T-helper 1 cell treated with Interleukin-12 subunit alpha and Interleukin-12 subunit beta and Interleukin-4 antibody, amounts not matched to agents 30 ng/mL and 1 ng/mL, for 36 hours (primary cell): Measurements from ENCODE around the gene RAB40B. TPM values are rescaled to one million over a fixed set of nuclear protein-coding genes. Genes with fewer than 3 reads are reported as not detected.

ENCODE experiments used
- intact Hi-C: fragments of 100-400 bp; cut with micrococcal nuclease; formaldehyde crosslinking; loops from one replicate; pipeline ENCODE4 v1.15.1; 2024
- total RNA-seq: library from RNA; stranded (reverse); gene quantifications from 2 replicates; pipeline ENCODE4 v1.2.3, GENCODE V29; 2022

The RAB40B gene
- total RNA-seq, 1 donor from 2014 or later: 2.0 TPM

DNA sequence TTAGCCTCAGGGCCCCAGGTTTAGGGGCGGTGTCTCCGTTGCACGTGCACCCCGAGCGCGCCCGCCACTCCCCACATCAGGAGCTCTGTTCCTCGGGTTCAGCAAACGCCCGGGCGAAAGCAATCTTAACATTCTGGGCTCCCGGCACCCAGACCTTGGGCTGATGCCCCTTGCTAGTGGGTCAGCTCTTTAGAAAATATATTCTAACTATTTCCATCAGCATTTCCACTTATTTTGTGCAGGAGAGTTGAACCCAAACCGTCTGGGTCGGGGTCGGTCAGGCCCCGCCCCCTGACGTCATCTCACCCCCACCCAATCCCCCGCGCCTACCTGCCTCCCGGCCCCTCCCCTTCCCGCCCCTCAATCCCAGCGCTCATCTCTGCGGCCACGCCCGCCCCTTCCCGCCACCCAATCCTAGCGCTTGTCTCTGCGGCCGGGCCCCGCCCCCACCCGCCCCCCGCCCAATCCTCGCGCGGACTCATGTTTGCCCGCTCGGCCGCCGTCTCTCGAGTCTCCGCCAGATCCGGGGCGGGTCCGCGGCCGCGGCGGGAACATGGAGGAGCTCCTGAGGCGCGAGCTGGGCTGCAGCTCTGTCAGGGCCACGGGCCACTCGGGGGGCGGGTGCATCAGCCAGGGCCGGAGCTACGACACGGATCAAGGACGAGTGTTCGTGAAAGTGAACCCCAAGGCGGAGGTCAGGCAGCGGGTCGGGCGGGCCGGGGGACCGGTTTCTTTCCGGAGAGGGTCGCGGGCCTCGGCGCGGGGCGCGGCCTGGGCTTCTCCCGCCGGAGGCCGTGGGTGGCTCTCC, 17.9 kb upstream of the RAB40B start, which contains the start of gene FN3KRP:
TSS of gene FN3KRP (plus strand) at position 504 of the 808 bp plus-strand sequence. CDS start at position 554, 50 bp downstream.
- intact Hi-C loops: loop anchor here (1.0 to 5.0 kb wide), 6 partner anchors 18 to 693 kb away; partner anchors contain the start of genes FN3K, LRRC45, RAB40B and WDR45B

DNA sequence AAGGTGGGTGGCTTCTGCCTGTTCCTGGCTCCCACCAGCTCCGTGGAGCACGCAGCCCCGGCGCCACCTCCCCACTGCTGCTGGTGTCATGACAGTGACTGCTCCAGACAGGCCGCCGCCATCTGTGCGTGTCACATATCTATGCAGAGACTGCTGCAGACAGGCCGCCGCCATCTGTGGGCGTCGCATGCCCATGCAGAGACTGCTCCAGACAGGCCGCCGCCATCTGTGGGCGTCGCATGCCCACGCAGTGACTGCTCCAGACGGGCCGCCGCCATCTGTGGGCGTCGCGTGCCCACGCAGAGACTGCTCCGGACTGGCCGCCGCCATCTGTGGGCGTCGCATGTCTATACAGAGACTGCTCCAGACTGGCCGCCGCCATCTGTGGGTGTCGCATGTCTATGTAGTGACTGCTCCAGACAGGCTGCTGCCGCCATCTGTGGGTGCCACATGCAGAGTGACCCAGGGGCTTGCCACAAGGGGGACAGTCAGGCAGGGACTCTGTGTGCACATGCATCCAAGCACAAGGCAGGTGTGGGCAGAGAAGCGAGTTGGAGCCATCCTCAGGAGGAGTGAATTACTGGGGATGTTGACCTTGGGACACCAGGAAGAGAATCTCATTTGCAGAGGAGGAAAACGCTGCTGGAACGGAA, 14.7 kb upstream of the RAB40B start:
- intact Hi-C loops: no loop called here

- intact Hi-C loops: no loop called here
These were observed 12.2 kb upstream of the RAB40B start for GRCh38 chr17:82710499-82711232.

GRCh38 chr17:82709676-82710498, 11.4 kb upstream of the RAB40B start:
- intact Hi-C loops: no loop called here

DNA sequence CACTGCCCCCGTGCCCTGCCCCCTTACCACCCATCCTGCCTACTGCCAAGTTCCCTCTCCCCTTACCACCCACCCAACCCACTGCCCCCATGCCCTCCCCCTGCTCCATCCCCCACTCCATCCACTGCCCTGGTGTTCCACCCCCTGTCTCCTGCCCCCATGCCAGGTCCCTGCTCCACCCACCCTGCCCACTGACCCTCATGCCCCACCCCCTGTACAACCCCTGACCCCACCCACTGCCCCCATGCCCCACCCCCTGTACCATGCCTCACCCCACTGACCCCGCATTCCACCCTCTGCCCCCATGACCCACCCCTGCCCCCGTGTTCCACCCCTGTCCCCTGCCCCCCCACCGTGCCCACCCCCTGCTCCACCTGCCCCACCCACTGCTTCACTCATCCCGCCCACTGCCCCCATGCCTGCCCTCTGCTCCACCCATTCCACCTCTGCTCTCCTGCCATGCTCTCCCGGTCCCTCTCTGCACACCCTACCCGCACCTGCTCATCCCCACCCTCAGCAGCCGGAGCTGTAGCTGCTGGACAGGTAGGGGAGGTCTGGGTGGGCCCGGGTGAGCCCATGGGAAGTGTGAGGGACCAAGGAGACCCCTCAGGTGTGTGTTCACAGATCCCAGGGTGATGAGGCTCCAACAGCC, 10.7 kb upstream of the RAB40B start:
- intact Hi-C loops: no loop called here

DNA sequence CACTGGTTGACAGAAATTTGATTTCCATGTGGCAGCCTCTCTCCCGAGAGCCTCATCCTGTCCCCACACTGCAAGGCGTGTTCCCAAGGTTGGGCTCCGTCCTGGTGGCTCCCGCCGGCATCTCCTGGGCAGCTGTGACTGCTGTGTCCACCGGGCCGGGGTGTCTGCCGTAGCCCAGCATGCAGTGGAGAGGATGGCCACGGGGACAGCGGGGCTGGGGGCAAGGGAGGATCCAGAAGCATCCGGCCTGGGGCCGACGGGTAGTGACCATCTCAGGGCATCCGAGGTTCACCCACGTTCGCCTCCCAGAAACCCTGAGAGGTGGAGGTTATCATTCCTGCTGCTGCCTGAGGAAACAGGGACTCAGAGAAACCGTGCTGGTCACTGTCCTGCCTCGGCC, 7.3 kb upstream of the RAB40B start:
- intact Hi-C loops: no loop called here

DNA sequence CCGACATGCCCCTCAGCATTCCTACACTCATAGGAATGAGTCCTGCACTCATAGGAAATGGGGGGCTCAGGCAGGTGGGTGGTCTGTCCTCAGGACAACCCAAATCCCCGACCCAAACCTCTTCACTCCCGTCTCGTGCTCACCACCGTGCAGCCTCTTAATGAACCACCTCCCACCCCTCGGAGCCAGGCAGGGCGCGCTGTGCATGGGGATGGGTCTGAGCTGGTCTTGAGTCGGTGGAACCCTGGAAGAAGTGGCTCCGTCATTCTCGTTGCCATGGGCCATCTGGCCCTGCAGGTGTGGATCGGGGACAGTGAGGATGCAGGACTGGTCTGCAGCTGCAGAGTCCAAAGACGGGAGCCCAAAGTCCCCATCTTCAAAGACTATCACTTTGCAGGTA, 6.4 kb upstream of the RAB40B start:
- intact Hi-C loops: no loop called here

GRCh38 chr17:82703935-82704865, 5.7 kb upstream of the RAB40B start:
- intact Hi-C loops: no loop called here

DNA sequence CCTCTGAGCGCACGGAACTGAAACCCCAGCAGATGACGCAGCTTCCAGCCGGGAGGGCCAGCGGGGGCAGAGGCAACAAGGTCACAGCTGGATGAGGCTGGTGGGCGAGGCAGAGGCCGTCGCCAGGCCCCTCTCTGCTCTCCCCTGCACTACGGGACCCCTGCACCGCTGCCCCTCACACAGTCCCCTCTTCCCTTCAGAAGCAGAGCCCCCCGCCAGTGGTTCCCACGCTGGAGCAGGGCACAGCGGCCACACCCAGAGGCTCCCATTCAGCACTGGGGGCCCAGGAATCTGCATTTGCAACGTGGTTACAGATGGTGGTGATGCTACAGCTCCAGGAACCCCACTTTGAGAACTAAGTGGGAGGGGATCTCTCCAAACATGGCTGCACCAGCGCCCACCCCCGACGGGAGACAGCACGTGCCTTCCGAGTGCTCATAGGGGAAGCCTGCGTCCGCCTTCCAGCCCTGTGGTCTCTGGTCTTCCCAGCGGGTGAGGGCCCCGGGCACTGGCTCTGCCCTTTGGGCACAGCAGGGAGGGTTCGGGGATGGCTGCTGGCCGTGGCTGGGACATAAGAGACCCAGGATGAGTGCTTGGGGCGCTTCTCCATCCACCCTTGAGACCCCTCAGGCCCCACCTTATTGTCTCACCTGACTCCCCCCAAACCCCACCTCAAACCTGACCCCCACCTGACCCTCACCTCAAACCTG, 4.7 kb upstream of the RAB40B start:
- intact Hi-C loops: no loop called here

GRCh38 chr17:82702231-82702927, 3.9 kb upstream of the RAB40B start:
- intact Hi-C loops: no loop called here

- intact Hi-C loops: loop anchor here (2.0 kb wide), 1 partner anchor 241 kb away; the partner anchor contains the start of gene NARF
These were observed 1.1 kb upstream of the RAB40B start for GRCh38 chr17:82699551-82699950.

- intact Hi-C loops: loop anchor here (1.0 to 2.0 kb wide), 5 partner anchors 17 to 352 kb away; partner anchors contain the start of genes FN3KRP, NARF, TBCD and WDR45B
These were observed 510 bp upstream of the RAB40B start for GRCh38 chr17:82698974-82699442.

GRCh38 chr17:82697808-82698064, 762 bp downstream of the RAB40B start:
- intact Hi-C loops: loop anchor here (1.0 to 2.0 kb wide), 5 partner anchors 19 to 354 kb away; partner anchors contain the start of genes FN3KRP, NARF, TBCD and WDR45B

DNA sequence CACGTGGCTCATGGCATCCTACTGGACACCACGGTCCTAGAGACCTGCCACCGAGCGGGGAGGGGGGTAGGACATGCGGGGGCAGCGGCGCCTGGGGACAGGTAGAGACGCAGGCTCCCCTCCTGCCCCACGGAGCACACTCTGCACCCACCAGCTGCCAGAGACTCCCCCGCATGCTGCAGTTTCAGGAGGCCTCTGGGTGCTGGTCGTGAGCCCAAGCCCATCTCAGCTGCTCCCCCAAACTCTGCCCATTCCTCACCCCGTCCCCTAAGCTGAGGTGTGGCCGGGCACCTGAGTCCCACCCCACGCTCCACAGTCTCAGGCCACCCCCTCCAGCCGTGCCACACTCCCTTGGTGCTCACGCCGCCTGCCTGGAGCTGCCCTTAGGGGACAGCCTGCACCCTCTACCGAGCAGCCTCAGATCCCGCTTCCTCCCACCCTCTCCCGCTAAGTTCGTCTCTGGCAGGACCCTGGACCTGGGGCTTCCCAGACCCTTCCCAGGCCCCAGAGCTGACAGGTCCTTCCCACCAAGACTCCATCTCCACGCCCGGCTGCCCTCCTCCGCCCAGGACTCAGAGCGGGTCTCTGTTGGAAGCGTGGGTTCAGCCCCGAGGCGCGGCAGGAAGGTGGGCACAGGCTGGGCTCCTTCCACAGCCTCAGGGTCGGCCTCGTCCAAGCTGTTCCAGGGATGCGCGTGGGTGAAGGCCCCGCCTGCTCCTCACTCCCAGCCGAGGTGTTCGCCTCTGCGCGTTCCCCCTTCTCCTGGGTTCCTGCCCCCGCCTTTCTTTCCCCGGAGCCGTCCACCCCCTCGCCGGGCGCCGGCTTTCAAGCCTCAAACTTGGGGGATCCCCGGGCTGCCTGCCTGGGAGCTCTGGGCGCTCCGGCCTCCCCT, 1.3 kb downstream of the RAB40B start:
- intact Hi-C loops: no loop called here

DNA sequence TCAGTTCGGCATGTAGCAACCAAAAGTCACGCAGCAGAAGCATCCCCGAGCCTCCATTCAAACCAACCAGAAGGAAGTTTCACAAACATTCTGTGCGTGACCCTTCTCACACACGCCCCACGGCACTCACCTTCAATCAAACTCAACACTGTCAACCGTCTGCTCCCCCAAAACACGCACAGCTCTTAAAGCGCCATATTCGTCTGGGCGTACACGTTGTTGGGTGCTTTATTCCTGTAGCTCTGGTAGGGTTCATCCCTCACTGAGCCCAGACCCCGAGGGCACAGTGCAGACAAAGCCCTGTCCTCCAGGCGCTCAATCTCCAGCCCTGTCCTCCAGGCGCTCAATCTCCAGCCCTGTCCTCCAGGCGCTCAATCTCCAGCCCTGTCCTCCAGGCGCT, 2.2 kb downstream of the RAB40B start:
- intact Hi-C loops: no loop called here

- intact Hi-C loops: no loop called here
These were observed 3.9 kb downstream of the RAB40B start for GRCh38 chr17:82694647-82695046.
